Measurements from ENCODE around the gene VPS13C. TPM values are rescaled to one million over a fixed set of nuclear protein-coding genes. Genes with fewer than 3 reads are reported as not detected.
A peak's percentile ranks its signal among the peaks of the same experiment; 100 is the strongest.

Gene VPS13C
- total RNA-seq, 2 donors from 2014 or later = 33.2 to 34.5 TPM

DNA sequence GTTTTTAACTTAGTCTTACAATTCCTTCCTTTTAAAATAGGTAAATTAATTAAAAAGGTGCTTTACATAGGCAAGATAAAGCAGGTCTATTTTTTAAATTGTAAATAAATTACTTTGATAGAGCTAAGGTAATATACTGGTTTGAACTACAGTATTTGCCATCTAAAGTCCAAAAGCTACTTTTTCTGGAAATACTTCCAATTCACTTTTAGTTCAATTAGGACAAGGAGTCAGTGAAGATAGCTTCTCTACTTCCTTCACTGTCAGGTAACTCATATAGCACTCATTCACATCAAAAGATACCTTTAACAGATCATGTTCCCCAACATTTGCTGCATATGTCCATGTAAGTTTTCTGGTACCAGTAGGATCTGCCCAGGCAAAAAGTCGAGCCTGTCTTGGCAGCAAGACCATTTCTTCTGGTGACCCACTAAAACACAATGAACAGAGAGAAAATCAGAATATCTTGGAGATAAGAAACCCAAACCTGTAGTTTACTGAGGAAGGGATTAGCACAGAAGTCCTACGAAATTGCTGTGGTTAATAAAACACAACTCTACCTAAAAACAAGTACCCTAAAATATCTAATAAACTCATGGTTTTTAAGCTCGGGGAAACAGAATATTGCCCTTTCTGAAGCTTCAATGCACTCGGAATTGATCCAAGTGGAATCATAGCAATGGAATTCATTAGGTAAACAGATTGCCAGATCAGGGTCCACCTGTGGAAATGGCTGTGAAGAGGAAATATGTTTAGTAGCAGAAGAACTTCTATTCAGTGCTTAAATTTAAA, 153.1 kb downstream of the VPS13C start:
- no peak for DNase-seq
- intact Hi-C loops (cut with DNase I) = no loop called here
- no peak for ATAC-seq

- ATAC-seq = no peak
- intact Hi-C loops (cut with DNase I) = no loop called here
Observed at GRCh38 chr15:61893146-61893545, 167.1 kb downstream of the VPS13C start.

GRCh38 chr15:61892140-61892539, 168.1 kb downstream of the VPS13C start:
- intact Hi-C loops (cut with DNase I) = no loop called here
- no peak for DNase-seq
- no peak for ATAC-seq

More at GRCh38 chr15:61893146-61893545, 167.1 kb downstream of the VPS13C start:
- DNase-seq = no peak

GRCh38 chr15:61890106-61890505, 170.1 kb downstream of the VPS13C start:
- ATAC-seq = no peak
- DNase-seq = no peak
- intact Hi-C loops (cut with DNase I) = no loop called here

DNA sequence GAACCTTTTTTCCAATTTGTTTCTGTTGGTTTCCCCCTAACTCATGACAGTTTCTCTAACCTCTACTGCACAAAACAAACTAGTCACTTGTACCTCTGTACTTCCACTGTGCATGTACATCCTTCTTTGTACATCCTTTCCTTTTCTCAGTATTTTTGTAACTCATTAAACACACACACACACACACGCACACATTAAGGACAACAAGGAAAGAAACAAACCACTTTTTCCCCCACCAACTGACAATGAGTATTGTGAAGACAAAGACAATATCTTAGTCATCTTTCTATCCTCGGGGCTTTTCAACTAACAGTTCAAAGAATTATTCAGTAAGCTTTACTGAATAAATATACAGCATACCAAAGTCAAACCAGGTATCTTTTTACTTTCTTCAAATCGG, 170.5 kb downstream of the VPS13C start:
- ATAC-seq = no peak
- intact Hi-C loops (cut with DNase I) = no loop called here
- no peak for DNase-seq

- ATAC-seq (no peak), DNase-seq (no peak)
- intact Hi-C loops (cut with DNase I) = no loop called here
Observed at GRCh38 chr15:61888074-61888780, 172.0 kb downstream of the VPS13C start.

GRCh38 chr15:61880084-61880483, 180.2 kb downstream of the VPS13C start:
- intact Hi-C loops (cut with DNase I) = no loop called here
- ATAC-seq = no peak
- DNase-seq = no peak

DNA sequence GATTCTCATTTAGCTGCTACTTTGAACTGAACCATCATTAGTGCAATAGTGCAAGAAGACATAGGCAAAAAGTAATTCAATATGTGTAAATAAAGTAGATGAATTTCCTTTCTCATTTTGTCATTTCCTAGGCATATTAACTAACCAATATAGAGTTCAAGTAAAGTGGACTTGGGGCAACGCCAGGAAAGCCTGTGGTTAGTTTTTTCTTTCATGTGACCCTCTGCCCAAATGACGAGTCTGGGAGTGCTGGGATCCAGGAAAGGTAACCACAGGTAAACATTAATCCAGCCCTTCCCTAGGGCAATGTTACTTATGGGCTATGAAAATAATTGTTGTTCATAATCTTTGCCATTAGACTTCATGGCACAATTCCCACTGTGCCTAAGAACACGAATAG, 181.0 kb downstream of the VPS13C start:
- DNase-seq (no peak), ATAC-seq (no peak)
- intact Hi-C loops (cut with DNase I) = loop anchor here (10.0 kb wide), 2 partner anchors 186 to 196 kb away; partner anchors contain the start of genes C2CD4A (in 1 of the 2) and VPS13C (in 1 of the 2)

DNA sequence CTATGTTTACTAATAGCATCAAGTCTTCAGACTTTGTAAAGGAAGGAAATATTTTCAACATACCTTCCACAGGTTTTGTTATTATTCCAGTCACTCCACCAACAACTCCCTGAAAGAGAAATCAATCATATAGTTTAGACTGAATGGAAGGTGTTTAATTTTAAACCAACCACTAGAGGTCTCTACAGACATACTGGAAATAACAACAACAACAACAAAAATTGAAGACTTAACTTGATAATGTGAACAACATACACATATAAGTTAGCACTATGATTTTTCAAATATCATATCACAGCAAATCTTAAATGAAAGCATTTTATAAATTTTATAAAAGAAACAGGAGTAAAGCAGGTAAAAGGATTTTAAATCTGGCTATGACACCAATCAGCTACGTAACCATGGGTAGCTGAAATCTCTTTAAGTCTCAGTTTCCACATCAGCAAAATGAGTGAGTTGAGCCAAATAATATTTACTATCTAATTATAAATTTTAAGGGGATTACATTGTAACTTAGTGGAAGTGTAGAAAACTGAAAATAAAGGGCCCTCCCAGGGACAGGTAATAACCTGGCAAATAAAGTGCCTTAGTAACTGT, 188.2 kb downstream of the VPS13C start:
- no peak for DNase-seq
- intact Hi-C loops (cut with DNase I) = loop anchor here (5.0 to 10.0 kb wide), 3 partner anchors 193 to 435 kb away; partner anchors contain the start of genes C2CD4A (in 1 of the 2) and VPS13C (in 1 of the 2)
- no peak for ATAC-seq

GRCh38 chr15:61869656-61870055, 190.6 kb downstream of the VPS13C start:
- no peak for ATAC-seq
- no peak for DNase-seq
- intact Hi-C loops (cut with DNase I) = loop anchor here (5.0 to 10.0 kb wide), 3 partner anchors 195 to 438 kb away; partner anchors contain the start of genes C2CD4A (in 1 of the 2) and VPS13C (in 1 of the 2)

- DNase-seq (no peak), ATAC-seq (no peak)
- intact Hi-C loops (cut with DNase I) = no loop called here
Observed at GRCh38 chr15:61861962-61862361, 198.3 kb downstream of the VPS13C start.

- DNase-seq (no peak), ATAC-seq (peak; percentile 44 to 53)
- intact Hi-C loops (cut with DNase I) = no loop called here
Observed at GRCh38 chr15:61857169-61857829, 202.9 kb downstream of the VPS13C start.

GRCh38 chr15:61856295-61856694, 204.0 kb downstream of the VPS13C start:
- no peak for ATAC-seq
- no peak for DNase-seq
- intact Hi-C loops (cut with DNase I) = no loop called here

DNA sequence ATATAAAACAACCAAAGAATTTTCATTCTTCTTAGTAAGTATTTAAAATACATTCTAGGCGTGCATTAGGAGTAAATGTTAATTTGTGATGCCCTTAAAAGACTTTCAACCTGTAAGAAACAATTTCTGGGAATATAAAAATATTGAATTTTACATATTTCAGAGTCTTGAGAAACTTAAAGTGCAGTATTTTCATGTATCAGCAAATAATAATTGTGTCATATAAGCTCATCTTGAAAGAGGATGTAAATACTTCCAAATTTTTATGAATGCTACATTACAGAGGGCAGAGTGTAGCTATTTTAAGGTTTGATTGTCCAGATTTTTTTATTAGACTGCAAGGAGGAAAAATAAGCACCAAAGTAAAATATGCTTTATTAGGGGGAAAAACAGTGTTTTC, 207.1 kb downstream of the VPS13C start:
- no peak for ATAC-seq
- no peak for DNase-seq
- intact Hi-C loops (cut with DNase I) = no loop called here

- no peak for ATAC-seq
- no peak for DNase-seq
- intact Hi-C loops (cut with DNase I) = no loop called here
Observed at GRCh38 chr15:61851955-61852354, 208.3 kb downstream of the VPS13C start.

DNA sequence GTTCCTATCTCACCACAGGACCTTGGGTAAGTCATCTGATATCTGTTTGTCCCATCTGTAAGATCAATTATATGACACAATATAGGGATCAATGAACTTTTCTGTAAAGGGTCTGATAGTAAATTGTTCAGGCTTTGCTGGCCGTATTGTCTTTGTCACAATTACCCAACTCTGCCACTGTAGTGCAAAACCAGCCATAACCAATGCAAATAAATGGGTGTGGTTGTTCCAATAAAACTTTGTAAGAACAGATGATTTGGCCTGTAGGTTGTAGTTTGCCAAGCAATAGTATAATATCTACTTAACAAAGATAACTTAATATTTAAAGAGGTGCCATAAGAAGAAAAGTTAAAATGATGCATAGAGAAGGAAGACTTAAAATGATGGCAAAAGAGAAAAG, 210.8 kb downstream of the VPS13C start:
- ATAC-seq = no peak
- intact Hi-C loops (cut with DNase I) = no loop called here
- DNase-seq = no peak

GRCh38 chr15:61841466-61841865, 218.8 kb downstream of the VPS13C start:
- DNase-seq = no peak
- intact Hi-C loops (cut with DNase I) = no loop called here
- ATAC-seq = no peak

- ATAC-seq (no peak), DNase-seq (no peak)
- intact Hi-C loops (cut with DNase I) = no loop called here
Observed at GRCh38 chr15:61840090-61840489, 220.2 kb downstream of the VPS13C start.

DNA sequence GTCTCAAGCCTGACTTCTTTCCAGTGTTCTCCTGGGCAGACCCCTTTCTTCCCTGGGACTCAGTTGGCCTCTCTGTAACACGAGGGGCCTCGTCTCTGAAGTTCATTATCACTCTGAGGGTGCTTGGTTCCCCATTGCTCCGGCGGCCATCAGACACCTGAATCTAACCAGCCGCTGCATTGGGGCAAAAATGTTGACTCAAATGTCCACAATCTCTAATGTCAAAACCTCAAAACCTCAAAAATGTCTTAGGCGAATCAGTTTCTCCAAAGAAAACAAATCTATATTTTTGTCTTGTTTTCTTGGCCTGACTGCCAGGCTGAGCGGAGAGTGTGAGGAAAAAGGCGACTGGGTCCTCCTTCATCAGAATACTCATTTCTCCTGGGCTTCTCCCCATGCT, 220.7 kb downstream of the VPS13C start:
- DNase-seq (no peak), ATAC-seq (no peak)
- intact Hi-C loops (cut with DNase I) = loop anchor here in 1 of 2 donors (5.0 kb wide), 2 partner anchors 672 to 1332 kb away; no protein-coding TSS in a partner anchor
